ENCODE measurements around the gene ALG12. TPM values are rescaled to one million over a fixed set of nuclear protein-coding genes. Genes with fewer than 3 reads are reported as not detected.

Gene ALG12
- total and polyA plus RNA-seq, 2 of the 13 experiments (the other 11 are each of a cell fraction or from before 2014, with no cell fraction given): 7.8 to 15.8 TPM

DNA sequence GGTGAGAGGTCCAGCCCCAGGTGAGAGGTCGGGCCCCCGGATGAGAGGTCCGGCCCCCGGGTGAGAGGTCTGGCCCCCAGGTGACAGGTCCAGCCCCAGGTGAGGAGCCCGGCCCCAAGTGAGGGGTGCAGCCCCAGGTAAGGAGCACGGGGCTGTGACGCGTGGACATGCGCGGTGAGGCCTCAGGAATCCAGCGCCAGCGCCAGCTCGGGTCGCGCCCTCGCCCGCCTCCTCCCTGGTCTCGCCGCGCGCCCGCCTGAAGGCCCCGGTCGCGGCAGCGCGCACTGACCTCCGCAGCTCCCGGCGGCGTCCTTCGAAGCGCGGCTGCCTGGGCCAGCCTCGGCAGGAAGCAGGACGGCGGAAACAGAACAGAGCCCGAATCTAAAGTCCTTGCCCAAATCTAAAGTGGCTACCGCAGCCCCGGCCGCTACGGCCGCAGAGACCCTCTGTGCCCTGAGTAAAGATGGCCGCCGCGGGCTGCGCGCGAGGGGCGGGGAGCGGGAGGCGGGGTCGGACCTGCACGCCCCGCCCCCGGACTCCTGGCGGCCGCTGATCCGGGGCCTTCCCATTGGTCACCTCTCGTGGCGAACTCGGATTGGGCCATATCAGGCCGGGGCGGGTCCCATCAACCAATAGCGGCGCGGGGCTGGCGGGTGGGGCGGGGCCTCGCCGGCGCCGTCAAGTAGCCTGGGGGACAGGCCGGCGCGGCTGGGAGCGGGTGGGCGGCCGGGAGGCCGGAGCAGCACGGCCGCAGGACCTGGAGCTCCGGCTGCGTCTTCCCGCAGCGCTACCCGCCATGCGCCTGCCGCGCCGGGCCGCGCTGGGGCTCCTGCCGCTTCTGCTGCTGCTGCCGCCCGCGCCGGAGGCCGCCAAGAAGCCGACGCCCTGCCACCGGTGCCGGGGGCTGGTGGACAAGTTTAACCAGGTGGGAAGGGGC, at the start of gene ALG12, which contains the start of gene CRELD2 (continued):
- no peak for TF ChIP-seq FOXP4 (CRISPR knock-in tag; IDR thresholded peaks at IDR 0.05)
- no peak for TF ChIP-seq ZNF207 (IDR thresholded peaks at IDR 0.05; ENCODE audit: borderline replicate concordance)
- no peak for TF ChIP-seq CREM (IDR thresholded peaks at IDR 0.05)
- TF ChIP-seq CREM (CRISPR knock-in tag; IDR thresholded peaks at IDR 0.05): no peak
- no peak for TF ChIP-seq KLF15 (CRISPR knock-in tag; IDR thresholded peaks at IDR 0.05; ENCODE audit: borderline replicate concordance)
- TF ChIP-seq POLR2AphosphoS5 (IDR thresholded peaks at IDR 0.05; ENCODE audit: low read depth, low read length): peak; percentile 45; the same call in 1 of the 2 replicates
- TF ChIP-seq SSRP1 (CRISPR knock-in tag; IDR thresholded peaks at IDR 0.05): no peak
- no peak for TF ChIP-seq CCAR2 (optimal IDR thresholded peaks at IDR 0.05; ENCODE audit: low read depth, low read length)
- TF ChIP-seq STAT5B (CRISPR knock-in tag; IDR thresholded peaks at IDR 0.05): no peak
- no peak for TF ChIP-seq ZBTB26 (CRISPR knock-in tag; IDR thresholded peaks at IDR 0.05; ENCODE audit: borderline replicate concordance)
- 0 out of 2 replicates have a peak, but pooled peaks have one; percentile 31 for TF ChIP-seq SRY (CRISPR knock-in tag; IDR thresholded peaks at IDR 0.05)
- TF ChIP-seq ATAD3A (CRISPR knock-in tag; IDR thresholded peaks at IDR 0.05): no peak
- no peak for TF ChIP-seq NFIC (IDR thresholded peaks at IDR 0.05; ENCODE audit: low read length)
- TF ChIP-seq MYPOP (CRISPR knock-in tag; IDR thresholded peaks at IDR 0.05): peak; percentile 83; the same call in 1 of the 2 replicates
- no peak for TF ChIP-seq ZNF10 (CRISPR knock-in tag; IDR thresholded peaks at IDR 0.05; ENCODE audit: borderline replicate concordance, low read depth)
- TF ChIP-seq KDM6A (CRISPR knock-in tag; IDR thresholded peaks at IDR 0.05; ENCODE audit: low read depth): no peak
- TF ChIP-seq CHD2 (IDR thresholded peaks at IDR 0.05; ENCODE audit: low read depth, low read length): no peak
- TF ChIP-seq, protein P1, sequence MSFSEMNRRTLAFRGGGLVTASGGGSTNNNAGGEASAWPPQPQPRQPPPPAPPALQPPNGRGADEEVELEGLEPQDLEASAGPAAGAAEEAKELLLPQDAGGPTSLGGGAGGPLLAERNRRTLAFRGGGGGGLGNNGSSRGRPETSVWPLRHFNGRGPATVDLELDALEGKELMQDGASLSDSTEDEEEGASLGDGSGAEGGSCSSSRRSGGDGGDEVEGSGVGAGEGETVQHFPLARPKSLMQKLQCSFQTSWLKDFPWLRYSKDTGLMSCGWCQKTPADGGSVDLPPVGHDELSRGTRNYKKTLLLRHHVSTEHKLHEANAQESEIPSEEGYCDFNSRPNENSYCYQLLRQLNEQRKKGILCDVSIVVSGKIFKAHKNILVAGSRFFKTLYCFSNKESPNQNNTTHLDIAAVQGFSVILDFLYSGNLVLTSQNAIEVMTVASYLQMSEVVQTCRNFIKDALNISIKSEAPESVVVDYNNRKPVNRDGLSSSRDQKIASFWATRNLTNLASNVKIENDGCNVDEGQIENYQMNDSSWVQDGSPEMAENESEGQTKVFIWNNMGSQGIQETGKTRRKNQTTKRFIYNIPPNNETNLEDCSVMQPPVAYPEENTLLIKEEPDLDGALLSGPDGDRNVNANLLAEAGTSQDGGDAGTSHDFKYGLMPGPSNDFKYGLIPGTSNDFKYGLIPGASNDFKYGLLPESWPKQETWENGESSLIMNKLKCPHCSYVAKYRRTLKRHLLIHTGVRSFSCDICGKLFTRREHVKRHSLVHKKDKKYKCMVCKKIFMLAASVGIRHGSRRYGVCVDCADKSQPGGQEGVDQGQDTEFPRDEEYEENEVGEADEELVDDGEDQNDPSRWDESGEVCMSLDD (CRISPR knock-in tag; IDR thresholded peaks at IDR 0.05; ENCODE audit: borderline replicate concordance): no peak
- TF ChIP-seq KDM5B (CRISPR knock-in tag; IDR thresholded peaks at IDR 0.05; ENCODE audit: borderline replicate concordance): no peak; the same call in 1 of the 2 replicates
- no peak for TF ChIP-seq ZNF747 (CRISPR knock-in tag; IDR thresholded peaks at IDR 0.05; ENCODE audit: borderline replicate concordance)
- TF ChIP-seq SNAPC2 (CRISPR knock-in tag; IDR thresholded peaks at IDR 0.05): no peak
- no peak for TF ChIP-seq CHCHD3 (CRISPR knock-in tag; IDR thresholded peaks at IDR 0.05)
- TF ChIP-seq TAF15 (IDR thresholded peaks at IDR 0.05; ENCODE audit: low read depth, low read length, poor library complexity, severe bottlenecking): peak; percentile 75
